ENCODE data around the gene IGSF10.
"Not testable (repeated sequence)": the region's sequence is repeated elsewhere in the genome, so short reads cannot be mapped to it uniquely, and the experiment has no call there.

Gene IGSF10

GRCh38 chr3:151460774-151461450, at the start of gene IGSF10:
Gene IGSF10, minus strand, starts transcription at chr3:151461061. Its CDS starts 2,352 bp downstream, at chr3:151458709.
- Mint-ChIP-seq H3K4me3 (no peak within 1 kb of the TSS), H3K36me3 (no peaks in the 10 kb centered on the region), H3K4me1 (no peaks in the 10 kb centered on the region), H3K9me3 (no peaks in the 10 kb centered on the region), H3K27ac (no peak within 1 kb of the TSS)
- DNase-seq (ENCODE audit: low spot score in 2 of 2) = no peak
- ATAC-seq = peak; percentile 16

DNA sequence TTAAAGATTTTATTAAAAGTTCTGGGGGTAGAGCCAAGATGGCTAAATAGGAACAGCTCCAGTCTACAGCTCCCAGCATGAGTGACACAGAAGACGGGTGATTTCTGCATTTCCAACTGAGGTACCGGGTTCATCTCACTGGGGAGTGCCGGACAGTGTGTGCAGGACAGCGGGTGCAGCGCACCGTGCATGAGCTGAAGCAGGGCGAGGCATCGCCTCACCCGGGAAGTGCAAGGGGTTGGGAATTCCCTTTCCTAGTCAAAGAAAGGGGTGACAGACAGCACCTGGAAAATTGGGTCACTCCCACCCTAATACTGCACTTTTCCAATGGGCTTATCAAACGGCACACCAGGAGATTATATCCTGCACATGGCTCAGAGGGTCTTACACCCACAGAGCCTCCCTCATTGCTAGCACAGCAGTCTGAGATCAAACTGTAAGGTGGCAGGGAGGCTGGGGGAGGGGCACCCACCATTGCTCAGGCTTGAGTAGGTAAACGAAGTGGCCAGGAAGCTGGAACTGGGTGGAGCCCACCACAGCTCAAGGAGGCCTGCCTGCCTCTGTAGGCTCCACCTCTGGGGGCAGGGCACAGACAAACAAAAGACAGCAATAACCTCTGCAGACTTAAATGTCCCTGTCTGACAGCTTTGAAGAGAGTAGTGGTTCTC, 48.7 kb upstream of the IGSF10 start:
- H3K36me3 Mint-ChIP-seq; H3K9me3 Mint-ChIP-seq; H3K27ac Mint-ChIP-seq; H3K4me3 Mint-ChIP-seq; ATAC-seq; H3K4me1 Mint-ChIP-seq; DNase-seq (ENCODE audit: low spot score in 2 of 2): not testable (repeated sequence)

DNA sequence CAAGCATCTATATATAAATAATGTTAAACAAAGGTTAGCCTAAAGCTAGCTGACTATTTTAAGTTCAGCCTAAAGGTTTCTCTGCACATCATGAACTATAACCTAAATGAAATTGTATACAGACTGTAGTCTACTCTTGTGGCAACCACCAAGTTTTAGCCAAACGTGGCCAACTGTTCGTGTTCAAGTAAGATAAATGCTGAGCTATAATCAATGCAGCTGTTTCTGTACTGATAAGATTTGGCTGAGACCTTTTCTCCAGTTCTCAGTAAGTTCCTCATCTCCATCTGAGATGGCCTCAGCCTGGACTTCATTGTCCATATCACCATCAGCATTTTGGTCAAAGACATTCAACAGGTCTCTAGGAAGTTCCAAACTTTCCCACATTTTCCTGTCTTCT, 43.7 kb upstream of the IGSF10 start:
- no peak overlapping the region for H3K27ac Mint-ChIP-seq
- no peaks in the 10 kb centered on the region for H3K36me3 Mint-ChIP-seq
- H3K4me3 Mint-ChIP-seq = no peak overlapping the region
- H3K4me1 Mint-ChIP-seq = no peaks in the 10 kb centered on the region
- no peaks in the 10 kb centered on the region for H3K9me3 Mint-ChIP-seq
- DNase-seq (ENCODE audit: low spot score in 2 of 2) = no peak
- no peak for ATAC-seq

GRCh38 chr3:151503074-151503473, 42.2 kb upstream of the IGSF10 start:
- ATAC-seq (no peak), DNase-seq (ENCODE audit: low spot score in 2 of 2) (no peak)
- H3K9me3 Mint-ChIP-seq = no peaks in the 10 kb centered on the region
- no peaks in the 10 kb centered on the region for H3K36me3 Mint-ChIP-seq
- H3K4me3 Mint-ChIP-seq = no peak overlapping the region
- H3K27ac Mint-ChIP-seq = no peak overlapping the region
- H3K4me1 Mint-ChIP-seq = no peaks in the 10 kb centered on the region

- Mint-ChIP-seq H3K9me3 (no peaks in the 10 kb centered on the region), H3K27ac (no peak overlapping the region), H3K4me3 (no peak overlapping the region), H3K4me1 (no peaks in the 10 kb centered on the region), H3K36me3 (no peaks in the 10 kb centered on the region)
- no peak for DNase-seq (ENCODE audit: low spot score in 2 of 2)
- no peak for ATAC-seq
Observed at GRCh38 chr3:151501923-151502632, 41.2 kb upstream of the IGSF10 start.

- Mint-ChIP-seq H3K4me1 (no peaks in the 10 kb centered on the region), H3K27ac (no peak overlapping the region), H3K4me3 (no peak overlapping the region), H3K36me3 (no peaks in the 10 kb centered on the region), H3K9me3 (no peaks in the 10 kb centered on the region)
- DNase-seq (ENCODE audit: low spot score in 2 of 2) (no peak), ATAC-seq (no peak)
Observed at GRCh38 chr3:151501171-151501922, 40.5 kb upstream of the IGSF10 start.

- no peaks in the 10 kb centered on the region for H3K4me1 Mint-ChIP-seq
Observed at GRCh38 chr3:151499168-151499567, 38.3 kb upstream of the IGSF10 start.

DNA sequence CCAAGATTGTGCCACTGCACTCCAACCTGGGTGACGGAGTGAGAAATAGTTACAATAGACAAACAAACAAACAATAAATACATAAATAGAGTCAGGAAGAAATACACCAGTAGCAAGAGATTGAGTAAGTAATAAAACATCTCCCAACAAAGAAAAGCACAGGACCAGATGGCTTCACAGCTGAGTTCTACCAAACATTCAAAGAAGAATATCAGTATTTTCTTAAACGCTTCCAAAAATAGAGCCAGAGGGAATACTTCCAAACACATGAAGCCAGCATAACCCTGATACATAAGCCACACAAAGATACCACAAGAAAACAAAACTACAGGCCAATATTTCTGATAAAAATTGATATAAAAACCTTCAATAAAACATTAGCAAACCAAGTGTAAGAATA, 30.7 kb upstream of the IGSF10 start:
- no peaks in the 10 kb centered on the region for H3K4me1 Mint-ChIP-seq
- ATAC-seq = no peak
- no peaks in the 10 kb centered on the region for H3K9me3 Mint-ChIP-seq
- H3K27ac Mint-ChIP-seq = no peak overlapping the region
- H3K36me3 Mint-ChIP-seq = no peaks in the 10 kb centered on the region
- H3K4me3 Mint-ChIP-seq = no peak overlapping the region
- no peak for DNase-seq (ENCODE audit: low spot score in 2 of 2)

More at GRCh38 chr3:151499168-151499567, 38.3 kb upstream of the IGSF10 start:
- DNase-seq (ENCODE audit: low spot score in 2 of 2) = no peak
- ATAC-seq = no peak
- Mint-ChIP-seq H3K27ac (no peak overlapping the region), H3K9me3 (no peaks in the 10 kb centered on the region), H3K36me3 (no peaks in the 10 kb centered on the region), H3K4me3 (no peak overlapping the region)

- not testable (repeated sequence) for DNase-seq (ENCODE audit: low spot score in 2 of 2); H3K4me1 Mint-ChIP-seq; H3K27ac Mint-ChIP-seq; H3K9me3 Mint-ChIP-seq; ATAC-seq; H3K4me3 Mint-ChIP-seq; H3K36me3 Mint-ChIP-seq
Observed at GRCh38 chr3:151487833-151488232, 27.0 kb upstream of the IGSF10 start.

DNA sequence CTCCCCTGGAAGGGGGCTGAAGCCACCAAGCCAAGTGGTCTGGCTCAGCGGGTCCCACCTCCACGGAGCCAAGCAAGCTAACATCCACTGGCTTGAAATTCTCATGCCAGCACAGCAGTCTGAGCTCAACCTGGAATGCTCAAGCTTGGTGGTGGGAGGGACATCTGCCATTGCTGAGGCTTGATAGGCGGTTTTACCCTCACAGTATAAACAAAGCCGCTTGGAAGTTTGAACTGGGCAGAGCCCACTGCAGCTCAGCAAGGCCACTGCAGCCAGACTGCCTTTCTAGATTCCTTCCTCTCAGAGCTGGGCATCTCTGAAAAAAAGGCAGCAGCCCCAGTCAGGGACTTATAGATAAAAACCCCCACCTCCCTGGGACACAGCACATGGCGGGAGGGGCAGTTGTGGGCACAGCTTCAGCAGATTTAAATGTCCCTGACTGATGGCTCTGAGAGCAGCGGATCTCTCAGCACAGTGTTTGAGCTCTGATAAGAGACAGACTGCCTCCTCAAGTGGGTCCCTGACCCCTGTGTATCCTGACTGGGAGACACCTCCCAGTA, 23.2 kb upstream of the IGSF10 start:
- no peak for ATAC-seq
- Mint-ChIP-seq H3K4me3 (no peak overlapping the region), H3K9me3 (peaks cover 8% of the 10 kb centered on the region), H3K27ac (no peak overlapping the region), H3K4me1 (no peaks in the 10 kb centered on the region), H3K36me3 (no peaks in the 10 kb centered on the region)
- no peak for DNase-seq (ENCODE audit: low spot score in 2 of 2)

- Mint-ChIP-seq H3K36me3 (no peaks in the 10 kb centered on the region), H3K4me1 (no peaks in the 10 kb centered on the region), H3K4me3 (no peak overlapping the region), H3K27ac (no peak overlapping the region), H3K9me3 (peaks cover 8% of the 10 kb centered on the region)
- no peak for DNase-seq (ENCODE audit: low spot score in 2 of 2)
- ATAC-seq = no peak
Observed at GRCh38 chr3:151483488-151483887, 22.6 kb upstream of the IGSF10 start.

DNA sequence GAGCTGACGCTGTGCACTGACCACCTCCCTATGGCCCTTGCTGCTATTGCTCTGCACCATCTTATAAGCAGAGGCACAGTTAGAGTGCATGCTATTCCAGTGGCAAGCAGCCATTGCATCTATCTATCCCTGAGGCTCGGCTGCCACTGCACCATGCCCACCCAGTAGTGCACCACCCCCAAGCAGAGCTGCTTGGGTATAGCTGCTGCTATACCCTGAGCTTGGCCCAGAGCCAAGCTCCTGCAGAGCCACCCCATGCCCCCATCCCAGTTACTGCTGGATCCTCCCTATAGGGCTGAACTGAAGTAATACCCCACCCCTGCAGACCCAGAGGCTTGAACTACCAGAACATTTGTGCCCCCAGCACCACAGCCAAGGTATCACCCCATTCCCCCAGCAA, 19.6 kb upstream of the IGSF10 start:
- Mint-ChIP-seq H3K36me3 (no peaks in the 10 kb centered on the region), H3K4me1 (no peaks in the 10 kb centered on the region), H3K27ac (no peak overlapping the region), H3K4me3 (no peak overlapping the region), H3K9me3 (peaks cover 8% of the 10 kb centered on the region)
- ATAC-seq = peak; percentile 42
- no peak for DNase-seq (ENCODE audit: low spot score in 2 of 2)

GRCh38 chr3:151479452-151479851, 18.6 kb upstream of the IGSF10 start:
- Mint-ChIP-seq H3K9me3 (peaks cover 8% of the 10 kb centered on the region), H3K36me3 (no peaks in the 10 kb centered on the region), H3K4me3 (no peak overlapping the region), H3K27ac (no peak overlapping the region), H3K4me1 (no peaks in the 10 kb centered on the region)
- no peak for DNase-seq (ENCODE audit: low spot score in 2 of 2)
- ATAC-seq = no peak

DNA sequence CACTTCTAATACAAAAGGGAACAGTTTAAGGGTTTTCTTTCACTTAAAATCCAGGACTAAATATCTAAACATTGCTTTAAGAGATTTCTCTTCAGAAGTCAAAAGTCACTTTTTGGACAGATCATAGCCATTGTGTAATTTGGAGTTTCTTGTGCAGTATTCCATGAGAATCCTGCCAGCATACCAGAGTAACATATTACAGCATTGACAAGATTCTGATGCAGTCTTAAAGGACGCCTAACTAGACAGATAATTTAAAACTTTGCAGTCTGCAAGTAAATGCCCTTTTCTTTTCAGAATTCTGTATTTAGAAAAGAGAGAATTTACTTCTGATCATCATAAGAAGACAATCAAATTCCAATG, 17.5 kb upstream of the IGSF10 start:
- no peak overlapping the region for H3K4me3 Mint-ChIP-seq
- no peak for ATAC-seq
- no peaks in the 10 kb centered on the region for H3K4me1 Mint-ChIP-seq
- H3K27ac Mint-ChIP-seq = no peak overlapping the region
- DNase-seq (ENCODE audit: low spot score in 2 of 2) = no peak
- peaks cover 8% of the 10 kb centered on the region for H3K9me3 Mint-ChIP-seq
- H3K36me3 Mint-ChIP-seq = no peaks in the 10 kb centered on the region
